GM20000 (cell line): ENCODE results near the gene MRPL58.
A peak's percentile ranks its signal among the peaks of the same experiment; 100 is the strongest.

Experiments
- DNase-seq: peaks from one replicate; pipeline ENCODE4 v3.0.0; 2012; ENCODE audit warnings: low spot score
- CTCF ChIP-seq: IDR thresholded peaks from 2 replicates; pipeline ENCODE4 v1.5.1; 2012; ENCODE audit warnings: mild to moderate bottlenecking, control low read depth; ENCODE audit errors: extremely low read depth, missing control alignments

MRPL58 gene

GRCh38 chr17:75009139-75009724, 3.2 kb upstream of the MRPL58 start:
- peak; percentile 16 for DNase-seq
- TF ChIP-seq CTCF = no peak

- DNase-seq = peak; percentile 29
- no peak for TF ChIP-seq CTCF
Observed at GRCh38 chr17:75010683-75011400, 1.6 kb upstream of the MRPL58 start.

- no peak for TF ChIP-seq CTCF
- DNase-seq = peak; percentile 11
Observed at GRCh38 chr17:75011401-75012095, 922 bp upstream of the MRPL58 start.

GRCh38 chr17:75012096-75012345, 449 bp upstream of the MRPL58 start:
- DNase-seq = no peak
- no peak for TF ChIP-seq CTCF

GRCh38 chr17:75013092-75013559, 656 bp downstream of the MRPL58 start:
- DNase-seq = no peak
- TF ChIP-seq CTCF = no peak

- no peak for TF ChIP-seq CTCF
- no peak for DNase-seq
Observed at GRCh38 chr17:75019146-75019545, 6.7 kb downstream of the MRPL58 start.

GRCh38 chr17:75019710-75020109, 7.2 kb downstream of the MRPL58 start:
- TF ChIP-seq CTCF = no peak
- no peak for DNase-seq
